Measurements from ENCODE around the gene ANGPTL8.

DNA sequence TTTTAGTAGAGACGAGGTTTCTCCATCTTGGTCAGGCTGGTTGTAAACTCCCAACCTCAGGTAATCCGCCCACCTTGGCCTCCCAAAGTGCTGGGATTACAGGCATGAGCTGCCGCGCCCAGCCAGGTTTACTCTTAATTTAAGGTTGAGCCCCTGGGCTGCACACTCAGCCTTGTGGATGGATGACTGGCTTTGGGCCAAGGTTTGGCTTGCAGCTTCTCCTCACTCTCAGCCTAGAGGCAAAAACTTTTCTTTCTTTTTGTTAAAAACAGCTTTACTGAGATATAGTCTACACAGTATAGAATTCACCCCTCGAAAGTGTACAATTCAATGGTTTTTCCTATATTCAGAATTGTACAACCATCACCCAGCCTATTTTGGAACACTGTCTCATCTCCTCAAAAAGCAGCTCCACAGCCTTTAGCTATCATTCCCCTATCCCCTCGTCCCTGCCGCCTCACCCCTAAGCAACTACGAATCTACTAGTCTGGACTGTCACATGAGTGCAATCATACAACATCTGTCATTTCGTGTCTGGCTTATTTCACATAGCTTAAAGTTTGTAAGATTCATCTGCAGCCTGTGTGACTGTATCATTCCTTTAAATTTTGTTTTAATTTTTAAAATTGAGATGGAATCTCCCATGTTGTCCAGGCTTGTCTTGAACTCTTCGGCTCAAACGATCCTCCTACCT, 42.1 kb downstream of the ANGPTL8 start:
- TF ChIP-seq POLR2A (IDR thresholded peaks at IDR 0.05) (no peak), POLR2AphosphoS5 (IDR thresholded peaks at IDR 0.05) (no peak)
- TF ChIP-seq, protein P1, sequence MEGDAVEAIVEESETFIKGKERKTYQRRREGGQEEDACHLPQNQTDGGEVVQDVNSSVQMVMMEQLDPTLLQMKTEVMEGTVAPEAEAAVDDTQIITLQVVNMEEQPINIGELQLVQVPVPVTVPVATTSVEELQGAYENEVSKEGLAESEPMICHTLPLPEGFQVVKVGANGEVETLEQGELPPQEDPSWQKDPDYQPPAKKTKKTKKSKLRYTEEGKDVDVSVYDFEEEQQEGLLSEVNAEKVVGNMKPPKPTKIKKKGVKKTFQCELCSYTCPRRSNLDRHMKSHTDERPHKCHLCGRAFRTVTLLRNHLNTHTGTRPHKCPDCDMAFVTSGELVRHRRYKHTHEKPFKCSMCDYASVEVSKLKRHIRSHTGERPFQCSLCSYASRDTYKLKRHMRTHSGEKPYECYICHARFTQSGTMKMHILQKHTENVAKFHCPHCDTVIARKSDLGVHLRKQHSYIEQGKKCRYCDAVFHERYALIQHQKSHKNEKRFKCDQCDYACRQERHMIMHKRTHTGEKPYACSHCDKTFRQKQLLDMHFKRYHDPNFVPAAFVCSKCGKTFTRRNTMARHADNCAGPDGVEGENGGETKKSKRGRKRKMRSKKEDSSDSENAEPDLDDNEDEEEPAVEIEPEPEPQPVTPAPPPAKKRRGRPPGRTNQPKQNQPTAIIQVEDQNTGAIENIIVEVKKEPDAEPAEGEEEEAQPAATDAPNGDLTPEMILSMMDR (IDR thresholded peaks at IDR 0.05 in 8 of 11, conservative IDR thresholded peaks at IDR 0.05 in 3 of 11): no peak
